Measurements from ENCODE around the gene TMEM8B. TPM values are rescaled to one million over a fixed set of nuclear protein-coding genes. Genes with fewer than 3 reads are reported as not detected.

Gene TMEM8B
- total and polyA plus RNA-seq, 10 of the 15 experiments (the other 5 are each of a cell fraction or from before 2014, with no cell fraction given): 0.19 to 7.6 (median 2.5) TPM

DNA sequence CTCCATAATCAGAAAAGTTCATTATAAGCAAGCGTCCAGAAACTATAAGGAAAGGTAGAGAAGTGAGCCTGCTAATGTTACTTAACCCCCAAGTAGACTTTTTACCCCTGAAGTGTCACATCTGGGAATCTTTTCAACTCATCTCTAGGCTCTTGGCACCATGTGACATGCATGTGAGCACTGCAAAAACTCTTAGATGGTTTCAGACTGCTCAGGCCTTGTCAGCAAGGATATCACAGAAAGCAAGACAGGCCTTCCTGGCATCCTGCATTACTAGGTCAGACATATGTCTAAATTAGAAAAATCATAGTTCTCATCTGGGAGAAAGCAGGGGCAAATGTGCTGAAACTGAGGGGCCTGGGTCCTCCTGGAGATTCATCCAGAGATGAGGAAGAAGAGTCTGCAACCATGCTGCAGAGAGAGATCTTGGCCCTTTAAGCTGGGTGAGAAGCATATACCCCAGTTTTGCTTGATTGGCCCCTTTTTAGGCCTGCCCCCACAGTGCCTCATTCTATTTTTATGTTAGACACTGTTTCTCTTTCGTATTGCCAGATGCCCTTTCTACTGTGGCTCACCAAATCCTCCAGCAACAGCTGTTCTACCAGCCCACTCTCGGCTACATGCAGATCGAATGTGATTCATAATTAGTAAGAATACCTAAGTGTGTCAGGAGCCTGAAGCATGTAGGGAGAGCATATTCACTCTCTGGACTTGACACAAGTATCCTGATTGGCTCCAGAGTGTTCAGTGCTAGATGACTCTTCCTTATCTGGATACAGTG lies 19.0 kb downstream of the TMEM8B start (continued):
- TF ChIP-seq, protein P1, sequence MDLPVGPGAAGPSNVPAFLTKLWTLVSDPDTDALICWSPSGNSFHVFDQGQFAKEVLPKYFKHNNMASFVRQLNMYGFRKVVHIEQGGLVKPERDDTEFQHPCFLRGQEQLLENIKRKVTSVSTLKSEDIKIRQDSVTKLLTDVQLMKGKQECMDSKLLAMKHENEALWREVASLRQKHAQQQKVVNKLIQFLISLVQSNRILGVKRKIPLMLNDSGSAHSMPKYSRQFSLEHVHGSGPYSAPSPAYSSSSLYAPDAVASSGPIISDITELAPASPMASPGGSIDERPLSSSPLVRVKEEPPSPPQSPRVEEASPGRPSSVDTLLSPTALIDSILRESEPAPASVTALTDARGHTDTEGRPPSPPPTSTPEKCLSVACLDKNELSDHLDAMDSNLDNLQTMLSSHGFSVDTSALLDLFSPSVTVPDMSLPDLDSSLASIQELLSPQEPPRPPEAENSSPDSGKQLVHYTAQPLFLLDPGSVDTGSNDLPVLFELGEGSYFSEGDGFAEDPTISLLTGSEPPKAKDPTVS (IDR thresholded peaks at IDR 0.05; ENCODE audit: low read depth, low read length): no peak
- TF ChIP-seq KLF5 (IDR thresholded peaks at IDR 0.05; ENCODE audit: partially characterized antibody) (no peak), YY1 (IDR thresholded peaks at IDR 0.05; ENCODE audit: low read depth, low read length) (0 out of 2 replicates have a peak, but pooled peaks have one; percentile 19), MTA2 (IDR thresholded peaks at IDR 0.05; ENCODE audit: low read depth) (peak; percentile 57), POU2F2 (IDR thresholded peaks at IDR 0.05; ENCODE audit: borderline replicate concordance, low read depth, low read length) (peak; percentile 37; the same call in 1 of the 3 replicates), ATF7 (IDR thresholded peaks at IDR 0.05; ENCODE audit: low read depth) (peak; percentile 64), TCF12 (IDR thresholded peaks at IDR 0.05; ENCODE audit: low read depth, low read length) (peak; percentile 94), MTA3 (IDR thresholded peaks at IDR 0.05; ENCODE audit: borderline replicate concordance, low read length) (peak; percentile 57; the same call in 1 of the 2 replicates), TCF3 (IDR thresholded peaks at IDR 0.05; ENCODE audit: borderline replicate concordance, insufficient read depth, low read depth, low read length) (peak; percentile 73; the same call in 1 of the 2 replicates), MEF2A (IDR thresholded peaks at IDR 0.05; ENCODE audit: insufficient read depth, low read depth, low read length) (peak; percentile 94), TAF1 (IDR thresholded peaks at IDR 0.05; ENCODE audit: borderline replicate concordance, low read depth, low read length) (no peak), HDAC2 (IDR thresholded peaks at IDR 0.05) (no peak), EED (IDR thresholded peaks at IDR 0.05; ENCODE audit: low read depth) (0 out of 2 replicates have a peak, but pooled peaks have one; percentile 12), FOS (IDR thresholded peaks at IDR 0.05; ENCODE audit: borderline replicate concordance, extremely low read depth, insufficient read length) (no peak), FOXM1 (IDR thresholded peaks at IDR 0.05; ENCODE audit: low read depth, low read length) (0 out of 2 replicates have a peak, but pooled peaks have one; percentile 45), MEF2B (IDR thresholded peaks at IDR 0.05; ENCODE audit: partially characterized antibody, poor library complexity, severe bottlenecking) (peak; percentile 74), RUNX3 (IDR thresholded peaks at IDR 0.05; ENCODE audit: low read length) (peak; percentile 80), IRF4 (IDR thresholded peaks at IDR 0.05; ENCODE audit: low read depth, low read length) (peak; percentile 14; the same call in 1 of the 2 replicates), NFYB (IDR thresholded peaks at IDR 0.05; ENCODE audit: insufficient read depth, low read depth, low read length) (peak; percentile 95)
- TF ChIP-seq, protein P2, sequence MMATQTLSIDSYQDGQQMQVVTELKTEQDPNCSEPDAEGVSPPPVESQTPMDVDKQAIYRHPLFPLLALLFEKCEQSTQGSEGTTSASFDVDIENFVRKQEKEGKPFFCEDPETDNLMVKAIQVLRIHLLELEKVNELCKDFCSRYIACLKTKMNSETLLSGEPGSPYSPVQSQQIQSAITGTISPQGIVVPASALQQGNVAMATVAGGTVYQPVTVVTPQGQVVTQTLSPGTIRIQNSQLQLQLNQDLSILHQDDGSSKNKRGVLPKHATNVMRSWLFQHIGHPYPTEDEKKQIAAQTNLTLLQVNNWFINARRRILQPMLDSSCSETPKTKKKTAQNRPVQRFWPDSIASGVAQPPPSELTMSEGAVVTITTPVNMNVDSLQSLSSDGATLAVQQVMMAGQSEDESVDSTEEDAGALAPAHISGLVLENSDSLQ (IDR thresholded peaks at IDR 0.05): peak; percentile 58; the same call in 1 of the 2 replicates
- TF ChIP-seq, protein P3, sequence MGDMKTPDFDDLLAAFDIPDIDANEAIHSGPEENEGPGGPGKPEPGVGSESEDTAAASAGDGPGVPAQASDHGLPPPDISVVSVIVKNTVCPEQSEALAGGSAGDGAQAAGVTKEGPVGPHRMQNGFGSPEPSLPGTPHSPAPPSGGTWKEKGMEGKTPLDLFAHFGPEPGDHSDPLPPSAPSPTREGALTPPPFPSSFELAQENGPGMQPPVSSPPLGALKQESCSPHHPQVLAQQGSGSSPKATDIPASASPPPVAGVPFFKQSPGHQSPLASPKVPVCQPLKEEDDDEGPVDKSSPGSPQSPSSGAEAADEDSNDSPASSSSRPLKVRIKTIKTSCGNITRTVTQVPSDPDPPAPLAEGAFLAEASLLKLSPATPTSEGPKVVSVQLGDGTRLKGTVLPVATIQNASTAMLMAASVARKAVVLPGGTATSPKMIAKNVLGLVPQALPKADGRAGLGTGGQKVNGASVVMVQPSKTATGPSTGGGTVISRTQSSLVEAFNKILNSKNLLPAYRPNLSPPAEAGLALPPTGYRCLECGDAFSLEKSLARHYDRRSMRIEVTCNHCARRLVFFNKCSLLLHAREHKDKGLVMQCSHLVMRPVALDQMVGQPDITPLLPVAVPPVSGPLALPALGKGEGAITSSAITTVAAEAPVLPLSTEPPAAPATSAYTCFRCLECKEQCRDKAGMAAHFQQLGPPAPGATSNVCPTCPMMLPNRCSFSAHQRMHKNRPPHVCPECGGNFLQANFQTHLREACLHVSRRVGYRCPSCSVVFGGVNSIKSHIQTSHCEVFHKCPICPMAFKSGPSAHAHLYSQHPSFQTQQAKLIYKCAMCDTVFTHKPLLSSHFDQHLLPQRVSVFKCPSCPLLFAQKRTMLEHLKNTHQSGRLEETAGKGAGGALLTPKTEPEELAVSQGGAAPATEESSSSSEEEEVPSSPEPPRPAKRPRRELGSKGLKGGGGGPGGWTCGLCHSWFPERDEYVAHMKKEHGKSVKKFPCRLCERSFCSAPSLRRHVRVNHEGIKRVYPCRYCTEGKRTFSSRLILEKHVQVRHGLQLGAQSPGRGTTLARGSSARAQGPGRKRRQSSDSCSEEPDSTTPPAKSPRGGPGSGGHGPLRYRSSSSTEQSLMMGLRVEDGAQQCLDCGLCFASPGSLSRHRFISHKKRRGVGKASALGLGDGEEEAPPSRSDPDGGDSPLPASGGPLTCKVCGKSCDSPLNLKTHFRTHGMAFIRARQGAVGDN (IDR thresholded peaks at IDR 0.05): peak; percentile 85
- TF ChIP-seq, protein P4, sequence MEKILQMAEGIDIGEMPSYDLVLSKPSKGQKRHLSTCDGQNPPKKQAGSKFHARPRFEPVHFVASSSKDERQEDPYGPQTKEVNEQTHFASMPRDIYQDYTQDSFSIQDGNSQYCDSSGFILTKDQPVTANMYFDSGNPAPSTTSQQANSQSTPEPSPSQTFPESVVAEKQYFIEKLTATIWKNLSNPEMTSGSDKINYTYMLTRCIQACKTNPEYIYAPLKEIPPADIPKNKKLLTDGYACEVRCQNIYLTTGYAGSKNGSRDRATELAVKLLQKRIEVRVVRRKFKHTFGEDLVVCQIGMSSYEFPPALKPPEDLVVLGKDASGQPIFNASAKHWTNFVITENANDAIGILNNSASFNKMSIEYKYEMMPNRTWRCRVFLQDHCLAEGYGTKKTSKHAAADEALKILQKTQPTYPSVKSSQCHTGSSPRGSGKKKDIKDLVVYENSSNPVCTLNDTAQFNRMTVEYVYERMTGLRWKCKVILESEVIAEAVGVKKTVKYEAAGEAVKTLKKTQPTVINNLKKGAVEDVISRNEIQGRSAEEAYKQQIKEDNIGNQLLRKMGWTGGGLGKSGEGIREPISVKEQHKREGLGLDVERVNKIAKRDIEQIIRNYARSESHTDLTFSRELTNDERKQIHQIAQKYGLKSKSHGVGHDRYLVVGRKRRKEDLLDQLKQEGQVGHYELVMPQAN (conservative IDR thresholded peaks at IDR 0.05): no peak; the same call in 1 of the 2 replicates

Data from GM12878 (cell line).